Smooth muscle cell of the brain vasculature (primary cell): ENCODE measurements around the gene ASCL3.
"Not testable (repeated sequence)": the region's sequence is repeated elsewhere in the genome, so short reads cannot be mapped to it uniquely, and the experiment has no call there.

Source experiments
- DNase-seq: peaks from one replicate; pipeline ENCODE4 v3.0.0-alpha.2; 2012; ENCODE audit warnings: low read depth, low spot score

Gene ASCL3

GRCh38 chr11:8910649-8911026 lies 32.2 kb downstream of the ASCL3 start:
- no peak for DNase-seq

GRCh38 chr11:8908099-8908498 lies 34.7 kb downstream of the ASCL3 start:
- no peak for DNase-seq

- DNase-seq: no peak
Measured at GRCh38 chr11:8907116-8907515, 35.7 kb downstream of the ASCL3 start.

GRCh38 chr11:8905528-8906165 lies 37.2 kb downstream of the ASCL3 start:
- no peak for DNase-seq

- no peak for DNase-seq
Measured at GRCh38 chr11:8899119-8899753, 43.6 kb downstream of the ASCL3 start.

- DNase-seq: not testable (repeated sequence)
Measured at GRCh38 chr11:8891185-8891584, 51.6 kb downstream of the ASCL3 start.
